Osteocyte (in vitro differentiated cells): ENCODE results near the gene KRTAP12-3. TPM values are rescaled to one million over a fixed set of nuclear protein-coding genes. Genes with fewer than 3 reads are reported as not detected.
"Not testable (repeated sequence)": the region's sequence is repeated elsewhere in the genome, so short reads cannot be mapped to it uniquely, and the experiment has no call there.

Experiments
- DNase-seq: peaks from one replicate; pipeline ENCODE4 v3.0.0; 2021; ENCODE audit warnings: mixed read lengths; ENCODE audit not compliant: unreplicated experiment; ENCODE audit errors: extremely low spot score
- H3K27ac Mint-ChIP-seq: one replicate; pipeline ENCODE4 v1.8.0; 2021; ENCODE audit warnings: mild to moderate bottlenecking, mixed read lengths; ENCODE audit not compliant: unreplicated experiment
- H3K27me3 Mint-ChIP-seq: one replicate; pipeline ENCODE4 v1.8.0; 2021; ENCODE audit warnings: mixed read lengths; ENCODE audit not compliant: unreplicated experiment
- H3K36me3 Mint-ChIP-seq: one replicate; pipeline ENCODE4 v1.8.0; 2021; ENCODE audit warnings: mixed read lengths; ENCODE audit not compliant: unreplicated experiment
- H3K4me1 Mint-ChIP-seq: one replicate; pipeline ENCODE4 v1.8.0; 2021; ENCODE audit warnings: mixed read lengths; ENCODE audit not compliant: unreplicated experiment
- H3K4me3 Mint-ChIP-seq: one replicate; pipeline ENCODE4 v1.8.0; 2021; ENCODE audit warnings: mild to moderate bottlenecking, moderate library complexity, mixed read lengths; ENCODE audit not compliant: unreplicated experiment
- H3K9me3 Mint-ChIP-seq: one replicate; pipeline ENCODE4 v1.8.0; 2021; ENCODE audit warnings: mixed read lengths; ENCODE audit not compliant: unreplicated experiment
- CTCF ChIP-seq: fragments of 200-600 bp; sonication (generic); IDR thresholded peaks from 2 replicates; pipeline ENCODE4 v1.5.0; 2021; ENCODE audit warnings: antibody characterized with exemption, mild to moderate bottlenecking, moderate library complexity
- total RNA-seq: library from RNA; stranded (reverse); gene quantifications from 2 replicates; pipeline ENCODE4 v1.2.1, GENCODE V29; 2021

Gene KRTAP12-3
- total RNA-seq, 1 donor from 2014 or later, result not detected

- Mint-ChIP-seq H3K36me3 (no peaks in the 10 kb centered on the region), H3K27me3 (peaks cover 11% of the 10 kb centered on the region), H3K4me1 (no peaks in the 10 kb centered on the region), H3K27ac (no peak overlapping the region), H3K9me3 (peaks cover 41% of the 10 kb centered on the region), H3K4me3 (no peak overlapping the region)
- DNase-seq, result no peak
- TF ChIP-seq CTCF, result no peak
Observed at GRCh38 chr21:44619886-44620285, 37.8 kb upstream of the KRTAP12-3 start.

- DNase-seq, result no peak
- Mint-ChIP-seq H3K4me1 (no peaks in the 10 kb centered on the region), H3K36me3 (no peaks in the 10 kb centered on the region), H3K27ac (no peak overlapping the region), H3K27me3 (peaks cover 7% of the 10 kb centered on the region), H3K9me3 (peaks cover 44% of the 10 kb centered on the region), H3K4me3 (no peak overlapping the region)
- TF ChIP-seq CTCF, result no peak
Observed at GRCh38 chr21:44623575-44623974, 34.2 kb upstream of the KRTAP12-3 start.

- Mint-ChIP-seq H3K4me3 (no peak overlapping the region), H3K36me3 (no peaks in the 10 kb centered on the region), H3K9me3 (peaks cover 37% of the 10 kb centered on the region), H3K4me1 (no peaks in the 10 kb centered on the region), H3K27ac (no peak overlapping the region), H3K27me3 (no peaks in the 10 kb centered on the region)
- no peak for TF ChIP-seq CTCF
- peak; percentile 78 for DNase-seq
Observed at GRCh38 chr21:44625756-44626155, 32.0 kb upstream of the KRTAP12-3 start.

GRCh38 chr21:44626262-44626661, 31.5 kb upstream of the KRTAP12-3 start:
- Mint-ChIP-seq H3K27me3 (no peaks in the 10 kb centered on the region), H3K9me3 (peaks cover 41% of the 10 kb centered on the region), H3K4me3 (no peak overlapping the region), H3K27ac (no peak overlapping the region), H3K36me3 (peaks cover 3% of the 10 kb centered on the region), H3K4me1 (no peaks in the 10 kb centered on the region)
- no peak for TF ChIP-seq CTCF
- peak; percentile 65 for DNase-seq

GRCh38 chr21:44626673-44627143, 31.0 kb upstream of the KRTAP12-3 start, which contains the start of gene KRTAP10-9:
Gene KRTAP10-9 (plus strand): TSS chr21:44627093. CDS start chr21:44627172, 79 bp downstream.
- Mint-ChIP-seq H3K9me3 (peaks cover 43% of the 10 kb centered on the region), H3K27me3 (no peaks in the 10 kb centered on the region), H3K27ac (no peak within 1 kb of the TSS), H3K4me1 (no peaks in the 10 kb centered on the region), H3K4me3 (no peak within 1 kb of the TSS), H3K36me3 (peaks cover 3% of the 10 kb centered on the region)
- TF ChIP-seq CTCF, result no peak
- DNase-seq, result no peak

- H3K27me3 Mint-ChIP-seq, H3K4me3 Mint-ChIP-seq, H3K36me3 Mint-ChIP-seq, H3K4me1 Mint-ChIP-seq, H3K27ac Mint-ChIP-seq: not testable (repeated sequence)
- peaks cover 47% of the 10 kb centered on the region for H3K9me3 Mint-ChIP-seq
- peak; percentile 79 for DNase-seq
Observed at GRCh38 chr21:44627181-44627822, 30.4 kb upstream of the KRTAP12-3 start.

- not testable (repeated sequence) for H3K4me3 Mint-ChIP-seq, H3K27me3 Mint-ChIP-seq, H3K27ac Mint-ChIP-seq, H3K36me3 Mint-ChIP-seq, H3K4me1 Mint-ChIP-seq
- peak; percentile 73 for DNase-seq
- peaks cover 45% of the 10 kb centered on the region for H3K9me3 Mint-ChIP-seq
Observed at GRCh38 chr21:44627831-44628233, 29.9 kb upstream of the KRTAP12-3 start.
